ENCODE measurements around the gene THEMIS2. TPM values are rescaled to one million over a fixed set of nuclear protein-coding genes. Genes with fewer than 3 reads are reported as not detected.
"Not testable (repeated sequence)": the region's sequence is repeated elsewhere in the genome, so short reads cannot be mapped to it uniquely, and the experiment has no call there.

Gene THEMIS2
- total RNA-seq, 1 experiment from 2014 or later = 2.0 TPM

GRCh38 chr1:27849951-27850350, 22.4 kb upstream of the THEMIS2 start:
- no TSS peak for BruUV-seq (replicated peaks)
- POLR2A ChIA-PET (ENCODE audit: low non-redundant PET) = interaction anchor here (0.5 kb wide), 1 partner anchor 19 kb away, joined by 3 read pairs; the partner anchor contains the start of gene PPP1R8
- intact Hi-C loops (cut with micrococcal nuclease; ENCODE audit: unreplicated experiment) = no loop called here

GRCh38 chr1:27855085-27855484, 17.3 kb upstream of the THEMIS2 start:
- intact Hi-C loops (cut with micrococcal nuclease; ENCODE audit: unreplicated experiment) = no loop called here
- H3K27me3 ChIP-seq (replicated peaks; ENCODE audit: insufficient read depth, low read depth, low read length, poor library complexity) = no peaks in the 10 kb centered on the region
- H3K36me3 ChIP-seq (ENCODE audit: insufficient read depth, low read length, poor library complexity, severe bottlenecking) = peaks cover 17% of the 10 kb centered on the region
- H3K4me3 ChIP-seq (ENCODE audit: low read depth, low read length, poor library complexity, severe bottlenecking) = no peak overlapping the region
- no peak for TF ChIP-seq EZH2 (IDR thresholded peaks at IDR 0.05; ENCODE audit: borderline replicate concordance, low read depth, low read length, poor library complexity, severe bottlenecking)
- TF ChIP-seq CTCF (conservative IDR thresholded peaks at IDR 0.05; ENCODE audit: low read depth, low read length) = no peak
- no peak for DNase-seq (ENCODE audit: low spot score)
- ChIA-PET CTCF (no interaction called here), POLR2A (ENCODE audit: low non-redundant PET) (no interaction called here)
- no peaks in the 10 kb centered on the region for H3K9me3 ChIP-seq (ENCODE audit: low read depth, low read length, poor library complexity, severe bottlenecking)
- no peak overlapping the region for H3K27ac ChIP-seq (ENCODE audit: low read depth, low read length, poor library complexity, severe bottlenecking)
- peaks cover 4% of the 10 kb centered on the region for H3K4me1 ChIP-seq (ENCODE audit: insufficient read depth, low read length, poor library complexity, severe bottlenecking)
- BruUV-seq (replicated peaks) = no TSS peak

More at GRCh38 chr1:27849951-27850350, 22.4 kb upstream of the THEMIS2 start:
- Histone ChIP-seq H3K4me1 (ENCODE audit: insufficient read depth, low read length, poor library complexity, severe bottlenecking) (no peaks in the 10 kb centered on the region), H3K9me3 (ENCODE audit: low read depth, low read length, poor library complexity, severe bottlenecking) (no peaks in the 10 kb centered on the region), H3K27me3 (replicated peaks; ENCODE audit: insufficient read depth, low read depth, low read length, poor library complexity) (no peaks in the 10 kb centered on the region), H3K27ac (ENCODE audit: low read depth, low read length, poor library complexity, severe bottlenecking) (no peak overlapping the region), H3K4me3 (ENCODE audit: low read depth, low read length, poor library complexity, severe bottlenecking) (no peak overlapping the region), H3K36me3 (ENCODE audit: insufficient read depth, low read length, poor library complexity, severe bottlenecking) (peaks cover 61% of the 10 kb centered on the region)
- CTCF ChIA-PET = no interaction called here
- no peak for DNase-seq (ENCODE audit: low spot score)
- no peak for TF ChIP-seq CTCF (conservative IDR thresholded peaks at IDR 0.05; ENCODE audit: low read depth, low read length)
- no peak for TF ChIP-seq EZH2 (IDR thresholded peaks at IDR 0.05; ENCODE audit: borderline replicate concordance, low read depth, low read length, poor library complexity, severe bottlenecking)

- H3K9me3 ChIP-seq (ENCODE audit: low read depth, low read length, poor library complexity, severe bottlenecking) = no peaks in the 10 kb centered on the region
- intact Hi-C loops (cut with micrococcal nuclease; ENCODE audit: unreplicated experiment) = no loop called here
- DNase-seq (ENCODE audit: low spot score) = no peak
- no peak overlapping the region for H3K27ac ChIP-seq (ENCODE audit: low read depth, low read length, poor library complexity, severe bottlenecking)
- no peak overlapping the region for H3K4me3 ChIP-seq (ENCODE audit: low read depth, low read length, poor library complexity, severe bottlenecking)
- peaks cover 4% of the 10 kb centered on the region for H3K4me1 ChIP-seq (ENCODE audit: insufficient read depth, low read length, poor library complexity, severe bottlenecking)
- BruUV-seq (replicated peaks) = no TSS peak
- ChIA-PET CTCF (interaction anchor here (0.6 to 0.7 kb wide), 2 partner anchors 24 to 115 kb away, joined by 5 to 16 read pairs; no protein-coding TSS in a partner anchor), POLR2A (ENCODE audit: low non-redundant PET) (no interaction called here)
- H3K27me3 ChIP-seq (replicated peaks; ENCODE audit: insufficient read depth, low read depth, low read length, poor library complexity) = no peaks in the 10 kb centered on the region
- no peak for TF ChIP-seq EZH2 (IDR thresholded peaks at IDR 0.05; ENCODE audit: borderline replicate concordance, low read depth, low read length, poor library complexity, severe bottlenecking)
- no peak for TF ChIP-seq CTCF (conservative IDR thresholded peaks at IDR 0.05; ENCODE audit: low read depth, low read length)
- peaks cover under 1% of the 10 kb centered on the region for H3K36me3 ChIP-seq (ENCODE audit: insufficient read depth, low read length, poor library complexity, severe bottlenecking)
Observed at GRCh38 chr1:27856561-27857343, 15.6 kb upstream of the THEMIS2 start.

- BruUV-seq (replicated peaks); DNase-seq (ENCODE audit: low spot score); H3K9me3 ChIP-seq (ENCODE audit: low read depth, low read length, poor library complexity, severe bottlenecking); H3K27me3 ChIP-seq (replicated peaks; ENCODE audit: insufficient read depth, low read depth, low read length, poor library complexity); H3K27ac ChIP-seq (ENCODE audit: low read depth, low read length, poor library complexity, severe bottlenecking); H3K4me1 ChIP-seq (ENCODE audit: insufficient read depth, low read length, poor library complexity, severe bottlenecking); intact Hi-C loops (cut with micrococcal nuclease; ENCODE audit: unreplicated experiment); H3K36me3 ChIP-seq (ENCODE audit: insufficient read depth, low read length, poor library complexity, severe bottlenecking); H3K4me3 ChIP-seq (ENCODE audit: low read depth, low read length, poor library complexity, severe bottlenecking): not testable (repeated sequence)
- CTCF ChIA-PET = interaction anchor here (0.5 to 1.0 kb wide), 5 partner anchors 114 to 786 kb away, joined by 4 to 9 read pairs (median 7); partner anchors contain the start of gene AHDC1
- POLR2A ChIA-PET (ENCODE audit: low non-redundant PET) = interaction anchor here (0.7 kb wide), 1 partner anchor 12 kb away, joined by 19 read pairs; no protein-coding TSS in a partner anchor
Observed at GRCh38 chr1:27857552-27857951, 14.8 kb upstream of the THEMIS2 start.
